ENCODE data around the gene KCNJ16.

DNA sequence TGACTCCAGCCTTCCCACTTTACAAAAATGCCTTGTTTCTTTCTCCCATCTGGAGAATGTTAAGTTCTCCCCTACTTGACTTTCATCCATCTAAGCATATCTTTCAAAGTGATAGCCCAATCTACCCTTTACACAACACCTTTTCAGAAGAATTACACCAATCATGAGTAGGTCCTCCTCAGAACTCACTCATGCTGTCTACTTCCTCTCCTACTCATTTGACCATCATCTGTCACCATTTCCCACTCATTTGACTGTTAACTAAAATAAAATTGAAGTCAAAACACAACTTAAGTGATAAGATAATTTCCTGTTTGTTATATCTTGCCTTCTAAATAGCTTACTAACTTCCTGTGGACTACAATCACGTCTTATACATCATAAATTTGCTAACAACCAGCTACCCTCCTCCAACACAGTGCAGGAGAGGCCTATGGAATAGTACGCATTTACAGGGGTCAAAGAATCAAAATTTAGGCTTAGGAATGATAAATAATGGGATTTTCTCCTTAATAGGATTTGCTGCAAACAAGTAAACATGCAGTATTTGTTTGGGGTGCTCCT is 16.1 kb downstream of the KCNJ16 start:
- no peak for TF ChIP-seq EZH2 (IDR thresholded peaks at IDR 0.05; ENCODE audit: borderline replicate concordance, low read depth, low read length, poor library complexity, severe bottlenecking)
- TF ChIP-seq, protein P1, sequence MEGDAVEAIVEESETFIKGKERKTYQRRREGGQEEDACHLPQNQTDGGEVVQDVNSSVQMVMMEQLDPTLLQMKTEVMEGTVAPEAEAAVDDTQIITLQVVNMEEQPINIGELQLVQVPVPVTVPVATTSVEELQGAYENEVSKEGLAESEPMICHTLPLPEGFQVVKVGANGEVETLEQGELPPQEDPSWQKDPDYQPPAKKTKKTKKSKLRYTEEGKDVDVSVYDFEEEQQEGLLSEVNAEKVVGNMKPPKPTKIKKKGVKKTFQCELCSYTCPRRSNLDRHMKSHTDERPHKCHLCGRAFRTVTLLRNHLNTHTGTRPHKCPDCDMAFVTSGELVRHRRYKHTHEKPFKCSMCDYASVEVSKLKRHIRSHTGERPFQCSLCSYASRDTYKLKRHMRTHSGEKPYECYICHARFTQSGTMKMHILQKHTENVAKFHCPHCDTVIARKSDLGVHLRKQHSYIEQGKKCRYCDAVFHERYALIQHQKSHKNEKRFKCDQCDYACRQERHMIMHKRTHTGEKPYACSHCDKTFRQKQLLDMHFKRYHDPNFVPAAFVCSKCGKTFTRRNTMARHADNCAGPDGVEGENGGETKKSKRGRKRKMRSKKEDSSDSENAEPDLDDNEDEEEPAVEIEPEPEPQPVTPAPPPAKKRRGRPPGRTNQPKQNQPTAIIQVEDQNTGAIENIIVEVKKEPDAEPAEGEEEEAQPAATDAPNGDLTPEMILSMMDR (conservative IDR thresholded peaks at IDR 0.05; ENCODE audit: low read depth, low read length) = no peak

Measured in A673 (cell line).